ENCODE results near the gene NCLN. TPM values are rescaled to one million over a fixed set of nuclear protein-coding genes. Genes with fewer than 3 reads are reported as not detected.

The NCLN gene
- total RNA-seq, 2 experiments from 2014 or later: 49.6 to 51.9 TPM

- POLR2A ChIA-PET: interaction anchor here (0.6 kb wide), 1 partner anchor 159 kb away, joined by 3 read pairs; no protein-coding TSS in a partner anchor
- Mint-ChIP-seq H3K27ac (no peak overlapping the region), H3K9me3 (no peaks in the 10 kb centered on the region), H3K27me3 (peaks cover 10% of the 10 kb centered on the region), H3K36me3 (ENCODE audit: low read depth) (no peaks in the 10 kb centered on the region), H3K4me1 (ENCODE audit: low read depth) (no peaks in the 10 kb centered on the region), H3K4me3 (no peak overlapping the region)
- H3K9me3 ChIP-seq (ENCODE audit: control insufficient read depth in 1 of 2, insufficient read depth in 1 of 2, low read length in 2 of 2): peaks cover 0 to 17% of the 10 kb centered on the region in 2 experiments
- ATAC-seq (ENCODE audit: poor library complexity): no peak
- H3K4me3 ChIP-seq (ENCODE audit: low read length): no peak overlapping the region
- peaks cover 0 to 3% of the 10 kb centered on the region in 2 experiments for H3K27me3 ChIP-seq (ENCODE audit: control insufficient read depth in 1 of 2, insufficient read depth in 2 of 2, low read length in 2 of 2)
- no peak overlapping the region for H3K27ac ChIP-seq (ENCODE audit: low read depth in 1 of 2, low read length in 2 of 2)
- no peak for DNase-seq
- no peaks in the 10 kb centered on the region for H3K36me3 ChIP-seq (ENCODE audit: insufficient read depth, low read length)
- intact Hi-C loops (cut with DNase I, micrococcal nuclease): no loop called here
- no peaks in the 10 kb centered on the region for H3K4me1 ChIP-seq (ENCODE audit: insufficient read depth, low read length)
- no peak for TF ChIP-seq CTCF (IDR thresholded peaks at IDR 0.05)
- CTCF ChIA-PET: no interaction called here
Observed at GRCh38 chr19:3238066-3238561, 52.4 kb downstream of the NCLN start.

- H3K36me3 Mint-ChIP-seq (ENCODE audit: low read depth): no peaks in the 10 kb centered on the region
- POLR2A ChIA-PET: interaction anchor here (0.5 kb wide), 1 partner anchor 349 kb away, joined by 3 read pairs; no protein-coding TSS in a partner anchor
Observed at GRCh38 chr19:3239367-3239766, 53.6 kb downstream of the NCLN start.

GRCh38 chr19:3243819-3244700 is 58.3 kb downstream of the NCLN start:
- Histone ChIP-seq H3K9me3 (ENCODE audit: control insufficient read depth in 1 of 2, insufficient read depth in 1 of 2, low read length in 2 of 2) (peaks cover 0 to 6% of the 10 kb centered on the region in 2 experiments), H3K27ac (ENCODE audit: low read depth in 1 of 2, low read length in 2 of 2) (no peak overlapping the region), H3K36me3 (ENCODE audit: insufficient read depth, low read length) (no peaks in the 10 kb centered on the region), H3K4me3 (ENCODE audit: low read length) (no peak overlapping the region), H3K27me3 (ENCODE audit: control insufficient read depth in 1 of 2, insufficient read depth in 2 of 2, low read length in 2 of 2) (no peaks in the 10 kb centered on the region), H3K4me1 (ENCODE audit: insufficient read depth, low read length) (no peaks in the 10 kb centered on the region)
- Mint-ChIP-seq H3K36me3 (ENCODE audit: low read depth) (no peaks in the 10 kb centered on the region), H3K4me1 (ENCODE audit: low read depth) (no peaks in the 10 kb centered on the region), H3K27ac (no peak overlapping the region), H3K27me3 (no peaks in the 10 kb centered on the region), H3K4me3 (no peak overlapping the region), H3K9me3 (no peaks in the 10 kb centered on the region)
- ATAC-seq (ENCODE audit: poor library complexity) (peak; percentile 51), DNase-seq (peak; percentile 18 to 73 (median 42))
- TF ChIP-seq CTCF (IDR thresholded peaks at IDR 0.05): no peak
- POLR2A ChIA-PET: no interaction called here
- intact Hi-C loops (cut with DNase I, micrococcal nuclease): no loop called here
- CTCF ChIA-PET: no interaction called here

More at GRCh38 chr19:3239367-3239766, 53.6 kb downstream of the NCLN start:
- ATAC-seq (ENCODE audit: poor library complexity): no peak
- no peak for TF ChIP-seq CTCF (IDR thresholded peaks at IDR 0.05)
- Mint-ChIP-seq H3K4me1 (ENCODE audit: low read depth) (no peaks in the 10 kb centered on the region), H3K27ac (no peak overlapping the region), H3K9me3 (no peaks in the 10 kb centered on the region), H3K4me3 (no peak overlapping the region), H3K27me3 (peaks cover 6% of the 10 kb centered on the region)
- no peak overlapping the region for H3K27ac ChIP-seq (ENCODE audit: low read depth in 1 of 2, low read length in 2 of 2)
- CTCF ChIA-PET: no interaction called here
- no peaks in the 10 kb centered on the region for H3K4me1 ChIP-seq (ENCODE audit: insufficient read depth, low read length)
- DNase-seq: no peak
- peaks cover 0 to 21% of the 10 kb centered on the region in 2 experiments for H3K9me3 ChIP-seq (ENCODE audit: control insufficient read depth in 1 of 2, insufficient read depth in 1 of 2, low read length in 2 of 2)
- peaks cover 0 to 2% of the 10 kb centered on the region in 2 experiments for H3K27me3 ChIP-seq (ENCODE audit: control insufficient read depth in 1 of 2, insufficient read depth in 2 of 2, low read length in 2 of 2)
- H3K36me3 ChIP-seq (ENCODE audit: insufficient read depth, low read length): no peaks in the 10 kb centered on the region
- H3K4me3 ChIP-seq (ENCODE audit: low read length): no peak overlapping the region
- intact Hi-C loops (cut with DNase I, micrococcal nuclease): no loop called here

All from CD4-positive, alpha-beta T cell (primary cell).